K562 (cell line): ENCODE results near the gene DNAH3. TPM values are rescaled to one million over a fixed set of nuclear protein-coding genes. Genes with fewer than 3 reads are reported as not detected.

Experiments
- BCLAF1 ChIP-seq, 2 experiments: fragments of 450-650 bp in 1 of 2; IDR thresholded peaks; 2 replicates each; pipeline ENCODE4 v1.6.1; 2011 to 2017; ENCODE audit warnings: low read depth in 2 of 2, antibody characterized with exemption in 1 of 2, borderline replicate concordance in 1 of 2, low read length in 1 of 2, mild to moderate bottlenecking in 1 of 2, mixed read lengths in 1 of 2; ENCODE audit not compliant: control insufficient read depth in 1 of 2
- CBFB ChIP-seq: sonication (generic); formaldehyde crosslinking; IDR thresholded peaks from 2 replicates; pipeline ENCODE4 v1.4.0; 2020; ENCODE audit warnings: mild to moderate bottlenecking, missing genetic modification reagents
- DNMT1 ChIP-seq: fragments of 450-650 bp; IDR thresholded peaks from 2 replicates; pipeline ENCODE4 v1.6.1; 2016; ENCODE audit warnings: antibody characterized with exemption, mild to moderate bottlenecking
- KLF10 ChIP-seq: fragments of 250-450 bp; sonication (Bioruptor Pico); IDR thresholded peaks from 2 replicates; pipeline ENCODE4 v1.6.1; 2021; ENCODE audit warnings: matching md5 sums
- SETDB1 ChIP-seq: IDR thresholded peaks from one replicate; pipeline ENCODE4 v1.6.1; 2012; ENCODE audit warnings: low read length, control low read depth, inconsistent platforms
- SMAD2 ChIP-seq: fragments of 150-350 bp; IDR thresholded peaks from 2 replicates; pipeline ENCODE4 v1.6.1; 2014; ENCODE audit warnings: low read depth, mild to moderate bottlenecking, low read length
- SP2 ChIP-seq: IDR thresholded peaks from 2 replicates; pipeline ENCODE4 v1.6.1; 2011; ENCODE audit warnings: mild to moderate bottlenecking, low read depth, low read length, moderate library complexity; ENCODE audit not compliant: poor library complexity, severe bottlenecking; ENCODE audit errors: extremely low read depth
- TAF9B ChIP-seq: fragments of 450-650 bp; IDR thresholded peaks from 2 replicates; pipeline ENCODE4 v1.6.1; 2018; ENCODE audit warnings: mild to moderate bottlenecking; ENCODE audit not compliant: partially characterized antibody
- TRIM28 ChIP-seq: fragments of 450-650 bp; IDR thresholded peaks from 2 replicates; pipeline ENCODE4 v1.6.1; 2017
- ZFP1 ChIP-seq: fragments of 450-650 bp; formaldehyde crosslinking; IDR thresholded peaks from 2 replicates; pipeline ENCODE4 v1.4.0; 2020; ENCODE audit warnings: mild to moderate bottlenecking, mixed read lengths
- ZNF184 ChIP-seq: sonication (generic); formaldehyde crosslinking; IDR thresholded peaks from 2 replicates; pipeline ENCODE4 v1.5.0; 2020; ENCODE audit warnings: missing genetic modification reagents
- ZNF324 ChIP-seq: fragments of 250-450 bp; sonication (Bioruptor Pico); IDR thresholded peaks from 2 replicates; pipeline ENCODE4 v1.4.0; 2020; ENCODE audit warnings: mild to moderate bottlenecking
- ZNF79 ChIP-seq: fragments of 250-450 bp; sonication (Bioruptor Pico); IDR thresholded peaks from 2 replicates; pipeline ENCODE4 v1.4.0; 2020; ENCODE audit warnings: low read depth, mild to moderate bottlenecking, moderate library complexity
- polyA plus RNA-seq, 8 experiments: library from polyadenylated mRNA; depleted of rRNA in 4 of 8; stranded (reverse) in 5 of 8; unstranded in 3 of 8; fragments of >200 nt; fragmentation: Nextera tagmentation in 2 of 8; fragmentation: Illumina TruSeq in 1 of 8; extraction: Ambion mirVana in 2 of 8; extraction: Trizol in 1 of 8; gene quantifications; 2 replicates each; pipeline versions ENCODE4 v1.2.1 to v1.2.3, GENCODE V29; 2011 to 2014; ENCODE audit warnings: inconsistent platforms in 1 of 8, missing spikeins in 1 of 8
- total RNA-seq, 7 experiments: library from RNA; depleted of rRNA in 6 of 7; stranded (reverse); fragments of >200 nt in 6 of 7; fragmentation: Illumina TruSeq in 2 of 7; extraction: Trizol in 2 of 7; gene quantifications; 2 replicates each; pipeline versions ENCODE4 v1.2.1 to v1.2.3, GENCODE V29; 2011 to 2021; ENCODE audit warnings: low replicate concordance in 1 of 7
- TF ChIP-seq, protein P1 (sequence below): fragments of 450-650 bp; IDR thresholded peaks from 2 replicates; pipeline ENCODE4 v1.6.1; 2017; ENCODE audit warnings: antibody characterized with exemption
- TF ChIP-seq, protein P2 (sequence below): fragments of 450-650 bp; IDR thresholded peaks from 2 replicates; pipeline ENCODE4 v1.6.1; 2016; ENCODE audit warnings: low read depth

Gene DNAH3
- total and polyA plus RNA-seq, 9 of the 15 experiments (the other 6 are each of a cell fraction or from before 2014, with no cell fraction given): 0.32 to 0.84 (median 0.44) TPM

- no peak for TF ChIP-seq BCLAF1 (IDR thresholded peaks at IDR 0.05; ENCODE audit: borderline replicate concordance in 1 of 2, control insufficient read depth in 1 of 2, low read depth in 2 of 2, low read length in 1 of 2)
- TF ChIP-seq SMAD2: no peak
- TF ChIP-seq, protein P1, sequence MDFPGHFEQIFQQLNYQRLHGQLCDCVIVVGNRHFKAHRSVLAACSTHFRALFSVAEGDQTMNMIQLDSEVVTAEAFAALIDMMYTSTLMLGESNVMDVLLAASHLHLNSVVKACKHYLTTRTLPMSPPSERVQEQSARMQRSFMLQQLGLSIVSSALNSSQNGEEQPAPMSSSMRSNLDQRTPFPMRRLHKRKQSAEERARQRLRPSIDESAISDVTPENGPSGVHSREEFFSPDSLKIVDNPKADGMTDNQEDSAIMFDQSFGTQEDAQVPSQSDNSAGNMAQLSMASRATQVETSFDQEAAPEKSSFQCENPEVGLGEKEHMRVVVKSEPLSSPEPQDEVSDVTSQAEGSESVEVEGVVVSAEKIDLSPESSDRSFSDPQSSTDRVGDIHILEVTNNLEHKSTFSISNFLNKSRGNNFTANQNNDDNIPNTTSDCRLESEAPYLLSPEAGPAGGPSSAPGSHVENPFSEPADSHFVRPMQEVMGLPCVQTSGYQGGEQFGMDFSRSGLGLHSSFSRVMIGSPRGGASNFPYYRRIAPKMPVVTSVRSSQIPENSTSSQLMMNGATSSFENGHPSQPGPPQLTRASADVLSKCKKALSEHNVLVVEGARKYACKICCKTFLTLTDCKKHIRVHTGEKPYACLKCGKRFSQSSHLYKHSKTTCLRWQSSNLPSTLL: no peak
- no peak for TF ChIP-seq SETDB1
- TF ChIP-seq TAF9B: peak; percentile 88
- TF ChIP-seq SP2: no peak
- no peak for TF ChIP-seq ZFP1 (CRISPR knock-in tag)
- TF ChIP-seq, protein P2, sequence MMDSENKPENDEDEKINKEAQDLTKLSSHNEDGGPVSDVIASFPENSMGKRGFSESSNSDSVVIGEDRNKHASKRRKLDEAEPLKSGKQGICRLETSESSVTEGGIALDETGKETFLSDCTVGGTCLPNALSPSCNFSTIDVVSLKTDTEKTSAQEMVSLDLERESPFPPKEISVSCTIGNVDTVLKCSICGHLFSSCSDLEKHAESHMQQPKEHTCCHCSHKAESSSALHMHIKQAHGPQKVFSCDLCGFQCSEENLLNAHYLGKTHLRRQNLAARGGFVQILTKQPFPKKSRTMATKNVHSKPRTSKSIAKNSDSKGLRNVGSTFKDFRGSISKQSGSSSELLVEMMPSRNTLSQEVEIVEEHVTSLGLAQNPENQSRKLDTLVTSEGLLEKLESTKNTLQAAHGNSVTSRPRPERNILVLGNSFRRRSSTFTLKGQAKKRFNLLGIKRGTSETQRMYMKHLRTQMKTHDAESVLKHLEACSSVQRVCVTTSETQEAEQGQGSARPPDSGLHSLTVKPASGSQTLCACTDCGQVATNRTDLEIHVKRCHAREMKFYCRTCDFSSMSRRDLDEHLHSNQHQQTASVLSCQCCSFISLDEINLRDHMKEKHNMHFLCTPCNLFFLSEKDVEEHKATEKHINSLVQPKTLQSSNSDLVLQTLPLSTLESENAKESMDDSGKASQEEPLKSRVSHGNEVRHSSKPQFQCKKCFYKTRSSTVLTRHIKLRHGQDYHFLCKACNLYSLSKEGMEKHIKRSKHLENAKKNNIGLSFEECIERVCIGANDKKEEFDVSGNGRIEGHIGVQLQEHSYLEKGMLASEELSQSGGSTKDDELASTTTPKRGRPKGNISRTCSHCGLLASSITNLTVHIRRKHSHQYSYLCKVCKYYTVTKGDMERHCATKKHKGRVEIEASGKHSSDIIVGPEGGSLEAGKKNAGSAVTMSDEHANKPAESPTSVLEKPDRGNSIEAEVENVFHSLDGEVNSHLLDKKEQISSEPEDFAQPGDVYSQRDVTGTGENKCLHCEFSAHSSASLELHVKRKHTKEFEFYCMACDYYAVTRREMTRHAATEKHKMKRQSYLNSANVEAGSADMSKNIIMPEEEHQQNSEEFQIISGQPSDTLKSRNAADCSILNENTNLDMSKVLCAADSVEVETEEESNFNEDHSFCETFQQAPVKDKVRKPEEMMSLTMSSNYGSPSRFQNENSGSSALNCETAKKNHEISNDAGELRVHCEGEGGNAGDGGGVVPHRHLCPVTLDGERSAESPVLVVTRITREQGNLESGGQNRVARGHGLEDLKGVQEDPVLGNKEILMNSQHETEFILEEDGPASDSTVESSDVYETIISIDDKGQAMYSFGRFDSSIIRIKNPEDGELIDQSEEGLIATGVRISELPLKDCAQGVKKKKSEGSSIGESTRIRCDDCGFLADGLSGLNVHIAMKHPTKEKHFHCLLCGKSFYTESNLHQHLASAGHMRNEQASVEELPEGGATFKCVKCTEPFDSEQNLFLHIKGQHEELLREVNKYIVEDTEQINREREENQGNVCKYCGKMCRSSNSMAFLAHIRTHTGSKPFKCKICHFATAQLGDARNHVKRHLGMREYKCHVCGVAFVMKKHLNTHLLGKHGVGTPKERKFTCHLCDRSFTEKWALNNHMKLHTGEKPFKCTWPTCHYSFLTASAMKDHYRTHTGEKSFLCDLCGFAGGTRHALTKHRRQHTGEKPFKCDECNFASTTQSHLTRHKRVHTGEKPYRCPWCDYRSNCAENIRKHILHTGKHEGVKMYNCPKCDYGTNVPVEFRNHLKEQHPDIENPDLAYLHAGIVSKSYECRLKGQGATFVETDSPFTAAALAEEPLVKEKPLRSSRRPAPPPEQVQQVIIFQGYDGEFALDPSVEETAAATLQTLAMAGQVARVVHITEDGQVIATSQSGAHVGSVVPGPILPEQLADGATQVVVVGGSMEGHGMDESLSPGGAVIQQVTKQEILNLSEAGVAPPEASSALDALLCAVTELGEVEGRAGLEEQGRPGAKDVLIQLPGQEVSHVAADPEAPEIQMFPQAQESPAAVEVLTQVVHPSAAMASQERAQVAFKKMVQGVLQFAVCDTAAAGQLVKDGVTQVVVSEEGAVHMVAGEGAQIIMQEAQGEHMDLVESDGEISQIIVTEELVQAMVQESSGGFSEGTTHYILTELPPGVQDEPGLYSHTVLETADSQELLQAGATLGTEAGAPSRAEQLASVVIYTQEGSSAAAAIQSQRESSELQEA: no peak
- TF ChIP-seq KLF10 (CRISPR knock-in tag): no peak
- TF ChIP-seq ZNF79 (CRISPR knock-in tag): no peak
- no peak for TF ChIP-seq ZNF184 (CRISPR knock-in tag)
- no peak; the same call in 1 of the 2 replicates for TF ChIP-seq TRIM28
- no peak for TF ChIP-seq CBFB (CRISPR knock-in tag)
- TF ChIP-seq DNMT1: no peak
- no peak for TF ChIP-seq ZNF324 (CRISPR knock-in tag)
These were observed 232.0 kb downstream of the DNAH3 start (continued) for GRCh38 chr16:20918486-20919239.
